Endothelial cell of umbilical vein (primary cell): ENCODE data around the gene MAP3K13. TPM values are rescaled to one million over a fixed set of nuclear protein-coding genes. Genes with fewer than 3 reads are reported as not detected.

Experiments
- BruUV-seq: library from RNA; stranded (reverse); fragments of 400-500 nt; replicated peaks from 2 replicates; lab custom pipeline; 2021; lab: Mats Ljungman, UMichigan
- CTCF ChIA-PET: fragments of 300-600, 350-600 bp; sonication (Branson Sonifier 250); formaldehyde crosslinking; loops from one replicate; lab custom pipeline; 2021; ENCODE audit warnings: antibody characterized with exemption, inconsistent platforms; lab: Charles Lee
- POLR2A ChIA-PET: fragments of 300-600, 350-600 bp; sonication (Branson Sonifier 250); formaldehyde crosslinking; loops from one replicate; lab custom pipeline; 2021; ENCODE audit warnings: antibody characterized with exemption, inconsistent platforms; lab: Charles Lee
- DNase-seq: peaks from one replicate; pipeline ENCODE4 v3.0.0-alpha.2; 2011; ENCODE audit warnings: low read depth, low spot score
- FAIRE-seq: peaks from 2 replicates; lab custom pipeline; 2011; peaks lifted over from hg19 to GRCh38; lab: Jason Lieb, UNC
- H2AFZ ChIP-seq: 2 replicates; pipeline ENCODE4 v1.6.0; 2012; ENCODE audit warnings: low read depth, low read length, control low read depth, inconsistent platforms
- H3K27ac ChIP-seq: 2 replicates; pipeline ENCODE4 v1.5.1; 2011; ENCODE audit warnings: low read depth, mild to moderate bottlenecking, control low read depth, low read length, moderate library complexity; ENCODE audit not compliant: insufficient read depth
- H3K27me3 ChIP-seq, 2 experiments: 2 replicates each; pipeline versions ENCODE4 v1.6.0 to v1.6.1; 2011; ENCODE audit warnings: low read length in 2 of 2, mixed read lengths in 1 of 2; ENCODE audit not compliant: control insufficient read depth in 2 of 2, insufficient read depth in 2 of 2
- H3K36me3 ChIP-seq, 2 experiments: 2 replicates in 1 of 2; 3 replicates in 1 of 2; pipeline ENCODE4 v1.5.1; 2011; ENCODE audit warnings: low read length in 2 of 2, mild to moderate bottlenecking in 1 of 2, moderate library complexity in 1 of 2; ENCODE audit not compliant: control insufficient read depth in 2 of 2, insufficient read depth in 2 of 2; ENCODE audit errors: extremely low read depth in 1 of 2
- H3K4me1 ChIP-seq: 3 replicates; pipeline ENCODE4 v1.5.1; 2011; ENCODE audit warnings: mild to moderate bottlenecking, low read length; ENCODE audit not compliant: control insufficient read depth, insufficient read depth; ENCODE audit errors: extremely low read depth
- H3K4me2 ChIP-seq: 2 replicates; pipeline ENCODE4 v1.6.1; 2011; ENCODE audit warnings: low read length, control low read depth, mixed read lengths; ENCODE audit not compliant: insufficient read depth
- H3K4me3 ChIP-seq, 3 experiments: fragments of 200-600 bp in 1 of 3; sonication (generic), shearing (Covaris generic) in 1 of 3; replicated peaks in 1 of 3; 2 replicates each; pipeline ENCODE4 v1.5.1; 2011 to 2016; ENCODE audit warnings: control low read depth in 3 of 3, low read length in 3 of 3, mild to moderate bottlenecking in 2 of 3, inconsistent platforms in 1 of 3, low read depth in 1 of 3, moderate library complexity in 1 of 3; ENCODE audit not compliant: insufficient read depth in 1 of 3
- H3K79me2 ChIP-seq: 2 replicates; pipeline ENCODE4 v1.6.0; 2012; ENCODE audit warnings: low read length, inconsistent platforms; ENCODE audit not compliant: control insufficient read depth, insufficient read depth
- H3K9ac ChIP-seq: replicated peaks from 2 replicates; pipeline ENCODE3; 2011; ENCODE audit warnings: low read length, control low read depth; ENCODE audit not compliant: insufficient read depth; ENCODE audit errors: extremely low read depth
- H3K9me1 ChIP-seq: replicated peaks from 3 replicates; pipeline ENCODE4 v1.6.0; 2011; ENCODE audit warnings: mild to moderate bottlenecking, low read length; ENCODE audit not compliant: control insufficient read depth, insufficient read depth; ENCODE audit errors: extremely low read depth
- H3K9me3 ChIP-seq: replicated peaks from 2 replicates; pipeline ENCODE4 v1.5.1; 2012; ENCODE audit warnings: low read length, inconsistent platforms; ENCODE audit not compliant: control insufficient read depth, insufficient read depth
- H4K20me1 ChIP-seq: replicated peaks from 2 replicates; pipeline ENCODE3; 2011; ENCODE audit warnings: mild to moderate bottlenecking, low read length; ENCODE audit not compliant: control insufficient read depth, insufficient read depth; ENCODE audit errors: extremely low read depth
- EZH2 ChIP-seq: IDR thresholded peaks from 2 replicates; pipeline ENCODE4 v1.6.1; 2012; ENCODE audit warnings: borderline replicate concordance, low read depth, mild to moderate bottlenecking, moderate library complexity, low read length, inconsistent platforms; ENCODE audit not compliant: severe bottlenecking
- FOS ChIP-seq: IDR thresholded peaks from 2 replicates; pipeline ENCODE4 v1.6.1; 2011; ENCODE audit warnings: mild to moderate bottlenecking, low read length, moderate library complexity, borderline replicate concordance; ENCODE audit not compliant: insufficient read depth
- GATA2 ChIP-seq: IDR thresholded peaks from 2 replicates; pipeline ENCODE4 v1.7.0; 2011; ENCODE audit warnings: low read depth, mild to moderate bottlenecking, moderate library complexity, mixed read lengths, low read length; ENCODE audit not compliant: insufficient read length, insufficient read depth
- JUN ChIP-seq: IDR thresholded peaks from 2 replicates; pipeline ENCODE4 v1.6.1; 2011; ENCODE audit warnings: borderline replicate concordance, low read depth; ENCODE audit not compliant: insufficient read length, insufficient read depth
- MYC ChIP-seq: IDR thresholded peaks from one replicate; pipeline ENCODE4 v1.6.1; 2011; ENCODE audit warnings: mild to moderate bottlenecking, low read depth, low read length
- POLR2A ChIP-seq: IDR thresholded peaks from 2 replicates; pipeline ENCODE4 v1.6.1; 2012; ENCODE audit warnings: low read depth, mild to moderate bottlenecking, control low read depth, low read length
- POLR2AphosphoS5 ChIP-seq: IDR thresholded peaks from 2 replicates; pipeline ENCODE4 v1.6.1; 2012; ENCODE audit warnings: low read depth, mild to moderate bottlenecking, control low read depth, low read length, moderate library complexity; ENCODE audit not compliant: insufficient read depth
- dilution Hi-C: fragments of 300-500 bp; cut with MboI; formaldehyde crosslinking; loops from one replicate; pipeline ENCODE4 v1.15.0; 2019; ENCODE audit warnings: low sequenced_read_pairs; ENCODE audit not compliant: extremely low pct_ligation_motif_present
- intact Hi-C: fragments of 100-400 bp; cut with micrococcal nuclease; formaldehyde crosslinking; loops from one replicate; pipeline ENCODE4 v1.10.0; 2022
- polyA plus RNA-seq, 4 experiments: library from polyadenylated mRNA; depleted of rRNA in 3 of 4; stranded (reverse) in 3 of 4; unstranded in 1 of 4; fragments of >200 nt; gene quantifications; 2 replicates each; pipeline versions ENCODE4 v1.2.1 to v1.2.3, GENCODE V29; 2011 to 2012; ENCODE audit warnings: missing spikeins in 1 of 4
- total RNA-seq: library from RNA; stranded (reverse); gene quantifications from 2 replicates; pipeline ENCODE4 v1.2.3, GENCODE V29; 2021
- TF ChIP-seq, protein P1 (sequence below), 2 donors: IDR thresholded peaks; 1 replicate in 1 of 2; 2 replicates in 1 of 2; pipeline ENCODE4 v1.5.1; 2011; ENCODE audit warnings: low read length in 2 of 2, mild to moderate bottlenecking in 2 of 2, moderate library complexity in 2 of 2, control low read depth in 1 of 2, inconsistent platforms in 1 of 2, low read depth in 1 of 2; ENCODE audit not compliant: insufficient read depth in 1 of 2; ENCODE audit errors: extremely low read depth in 1 of 2
- TF ChIP-seq, protein P2 (sequence below): IDR thresholded peaks from 2 replicates; pipeline ENCODE4 v1.6.1; 2011; ENCODE audit not compliant: insufficient read depth, insufficient read length

The MAP3K13 gene
- total and polyA plus RNA-seq, 2 donors (not counting 3 experiments of a cell fraction or from before 2014, with no cell fraction given) = 6.2 to 15.4 TPM

DNA sequence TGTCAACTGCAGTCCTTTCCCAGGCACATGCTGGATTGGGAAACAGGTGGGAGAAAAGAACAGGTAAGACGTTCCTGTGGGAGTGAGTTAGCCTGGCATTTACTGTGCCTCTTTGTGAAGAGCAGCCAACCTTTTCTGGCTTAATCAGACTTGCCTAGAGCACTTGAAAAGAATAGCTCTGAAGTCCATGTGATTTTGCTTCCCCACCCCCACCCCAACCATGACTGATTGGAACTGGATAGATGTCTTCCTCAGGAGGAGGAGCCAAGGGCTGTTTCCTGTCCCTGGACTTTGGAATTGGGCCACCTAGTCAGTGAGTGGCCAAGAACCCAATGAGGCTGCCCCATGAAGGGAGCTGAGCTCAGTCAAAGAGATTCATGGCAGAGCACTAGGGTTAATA is 140.6 kb downstream of the MAP3K13 start:
- dilution Hi-C loops (no loop called here), intact Hi-C loops (no loop called here)
- Histone ChIP-seq H3K4me2 (no peak overlapping the region), H3K9me3 (no peaks in the 10 kb centered on the region), H3K4me3 (no peak overlapping the region), H3K9me1 (no peaks in the 10 kb centered on the region), H3K9ac (no peak overlapping the region), H2AFZ (no peak overlapping the region), H3K27ac (no peak overlapping the region), H3K79me2 (no peaks in the 10 kb centered on the region), H3K27me3 (peaks cover 4 to 8% of the 10 kb centered on the region in 2 experiments), H4K20me1 (no peaks in the 10 kb centered on the region), H3K36me3 (no peaks in the 10 kb centered on the region), H3K4me1 (no peaks in the 10 kb centered on the region)
- TF ChIP-seq, protein P1, sequence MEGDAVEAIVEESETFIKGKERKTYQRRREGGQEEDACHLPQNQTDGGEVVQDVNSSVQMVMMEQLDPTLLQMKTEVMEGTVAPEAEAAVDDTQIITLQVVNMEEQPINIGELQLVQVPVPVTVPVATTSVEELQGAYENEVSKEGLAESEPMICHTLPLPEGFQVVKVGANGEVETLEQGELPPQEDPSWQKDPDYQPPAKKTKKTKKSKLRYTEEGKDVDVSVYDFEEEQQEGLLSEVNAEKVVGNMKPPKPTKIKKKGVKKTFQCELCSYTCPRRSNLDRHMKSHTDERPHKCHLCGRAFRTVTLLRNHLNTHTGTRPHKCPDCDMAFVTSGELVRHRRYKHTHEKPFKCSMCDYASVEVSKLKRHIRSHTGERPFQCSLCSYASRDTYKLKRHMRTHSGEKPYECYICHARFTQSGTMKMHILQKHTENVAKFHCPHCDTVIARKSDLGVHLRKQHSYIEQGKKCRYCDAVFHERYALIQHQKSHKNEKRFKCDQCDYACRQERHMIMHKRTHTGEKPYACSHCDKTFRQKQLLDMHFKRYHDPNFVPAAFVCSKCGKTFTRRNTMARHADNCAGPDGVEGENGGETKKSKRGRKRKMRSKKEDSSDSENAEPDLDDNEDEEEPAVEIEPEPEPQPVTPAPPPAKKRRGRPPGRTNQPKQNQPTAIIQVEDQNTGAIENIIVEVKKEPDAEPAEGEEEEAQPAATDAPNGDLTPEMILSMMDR (IDR thresholded peaks at IDR 0.05; ENCODE audit: extremely low read depth in 1 of 2, insufficient read depth in 1 of 2, low read depth in 1 of 2, low read length in 2 of 2) = no peak
- TF ChIP-seq, protein P2, sequence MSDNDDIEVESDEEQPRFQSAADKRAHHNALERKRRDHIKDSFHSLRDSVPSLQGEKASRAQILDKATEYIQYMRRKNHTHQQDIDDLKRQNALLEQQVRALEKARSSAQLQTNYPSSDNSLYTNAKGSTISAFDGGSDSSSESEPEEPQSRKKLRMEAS = no peak
- no peak for TF ChIP-seq POLR2AphosphoS5
- POLR2A ChIA-PET = no interaction called here
- DNase-seq (no peak), FAIRE-seq (no peak)
- CTCF ChIA-PET = interaction anchor here (1.4 kb wide), 1 partner anchor 56 kb away, joined by 5 read pairs; no protein-coding TSS in a partner anchor
- no TSS peak for BruUV-seq

DNA sequence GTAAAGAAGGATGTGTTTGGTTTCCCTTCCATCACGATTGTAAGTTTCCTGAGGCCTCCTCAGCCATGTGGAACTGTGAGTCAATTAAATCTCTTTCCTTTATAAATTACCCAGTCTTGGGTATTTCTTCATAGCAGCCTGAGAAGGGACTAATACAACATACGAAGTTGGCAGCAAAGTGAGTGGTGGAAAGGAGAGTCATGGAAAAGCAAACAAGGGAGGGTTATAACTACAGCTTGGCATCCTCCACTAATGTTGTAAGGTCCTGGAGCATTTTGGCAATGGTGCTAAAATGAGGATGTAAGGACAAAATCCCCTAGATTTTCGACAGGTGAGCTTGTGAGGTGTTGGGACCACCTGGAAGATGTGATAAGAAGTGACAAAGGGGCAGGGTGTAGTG is 141.7 kb downstream of the MAP3K13 start:
- BruUV-seq = no TSS peak
- intact Hi-C loops (no loop called here), dilution Hi-C loops (no loop called here)
- CTCF ChIA-PET = interaction anchor here (0.6 kb wide), 1 partner anchor 54 kb away, joined by 3 read pairs; no protein-coding TSS in a partner anchor
- H3K27me3 ChIP-seq = peaks cover 4 to 8% of the 10 kb centered on the region in 2 experiments
- no peaks in the 10 kb centered on the region for H3K9me1 ChIP-seq
- H2AFZ ChIP-seq = no peak overlapping the region
- no peaks in the 10 kb centered on the region for H3K36me3 ChIP-seq
- no peaks in the 10 kb centered on the region for H4K20me1 ChIP-seq
- H3K9me3 ChIP-seq = no peaks in the 10 kb centered on the region
- no peak overlapping the region for H3K27ac ChIP-seq
- no peak for TF ChIP-seq MYC
- TF ChIP-seq JUN = no peak
- TF ChIP-seq, protein P2 = no peak
- TF ChIP-seq POLR2A = no peak
- TF ChIP-seq POLR2AphosphoS5 = no peak
- no peak for TF ChIP-seq FOS
- TF ChIP-seq GATA2 = no peak
- TF ChIP-seq, protein P1 (IDR thresholded peaks at IDR 0.05; ENCODE audit: extremely low read depth in 1 of 2, insufficient read depth in 1 of 2, low read depth in 1 of 2, low read length in 2 of 2) = no peak
- no peak for TF ChIP-seq EZH2
- no peaks in the 10 kb centered on the region for H3K79me2 ChIP-seq
- DNase-seq (no peak), FAIRE-seq (no peak)
- H3K9ac ChIP-seq = no peak overlapping the region
- POLR2A ChIA-PET = no interaction called here
- H3K4me1 ChIP-seq = no peaks in the 10 kb centered on the region
- no peak overlapping the region for H3K4me2 ChIP-seq
- no peak overlapping the region for H3K4me3 ChIP-seq
